Bronchial epithelial cell (primary cell): ENCODE measurements around the gene SLC25A10. TPM values are rescaled to one million over a fixed set of nuclear protein-coding genes. Genes with fewer than 3 reads are reported as not detected.
"Not testable (repeated sequence)": the region's sequence is repeated elsewhere in the genome, so short reads cannot be mapped to it uniquely, and the experiment has no call there.

Experiments
- DNase-seq: peaks from one replicate; pipeline ENCODE4 v3.0.0-alpha.2; 2010; ENCODE audit warnings: low read depth
- FAIRE-seq: peaks from 2 replicates; lab custom pipeline; 2011; peaks lifted over from hg19 to GRCh38; lab: Jason Lieb, UNC
- H3K27me3 ChIP-seq: 2 replicates; pipeline ENCODE4 v1.5.1; 2011; ENCODE audit warnings: low read length; ENCODE audit not compliant: control insufficient read depth, insufficient read depth
- H3K36me3 ChIP-seq: 2 replicates; pipeline ENCODE4 v1.5.1; 2011; ENCODE audit warnings: low read length; ENCODE audit not compliant: control insufficient read depth, insufficient read depth
- H3K4me3 ChIP-seq: 2 replicates; pipeline ENCODE4 v1.5.1; 2011; ENCODE audit warnings: mild to moderate bottlenecking, low read depth, low read length, control low read depth
- CTCF ChIP-seq: IDR thresholded peaks from 2 replicates; pipeline ENCODE4 v1.5.1; 2011; ENCODE audit warnings: mild to moderate bottlenecking, moderate library complexity, low read length, control low read depth, inconsistent platforms; ENCODE audit not compliant: insufficient read depth, severe bottlenecking
- total RNA-seq: library from RNA; depleted of rRNA; stranded (reverse); fragments of >200 nt; gene quantifications from 2 replicates; pipeline ENCODE4 v1.2.1, GENCODE V29; 2014

SLC25A10 gene
- total RNA-seq, 1 donor from 2014 or later, result 20.3 TPM

- Histone ChIP-seq H3K4me3 (no peak overlapping the region), H3K27me3 (no peaks in the 10 kb centered on the region), H3K36me3 (no peaks in the 10 kb centered on the region)
- DNase-seq (no peak), FAIRE-seq (no peak)
- no peak for TF ChIP-seq CTCF
Observed at GRCh38 chr17:81738801-81739393, 26.8 kb downstream of the SLC25A10 start.

GRCh38 chr17:81739593-81739992 is 27.5 kb downstream of the SLC25A10 start:
- not testable (repeated sequence) for H3K27me3 ChIP-seq, FAIRE-seq, DNase-seq

GRCh38 chr17:81740395-81740961 is 28.4 kb downstream of the SLC25A10 start:
- DNase-seq (no peak), FAIRE-seq (no peak)
- H3K27me3 ChIP-seq, result no peaks in the 10 kb centered on the region
- no peaks in the 10 kb centered on the region for H3K36me3 ChIP-seq
- H3K4me3 ChIP-seq, result no peak overlapping the region
- no peak for TF ChIP-seq CTCF

More at GRCh38 chr17:81739593-81739992, 27.5 kb downstream of the SLC25A10 start:
- not testable (repeated sequence) for H3K4me3 ChIP-seq, H3K36me3 ChIP-seq

GRCh38 chr17:81741049-81741593 is 29.0 kb downstream of the SLC25A10 start:
- Histone ChIP-seq H3K4me3 (no peak overlapping the region), H3K27me3 (no peaks in the 10 kb centered on the region), H3K36me3 (no peaks in the 10 kb centered on the region)
- DNase-seq, result no peak
- TF ChIP-seq CTCF, result no peak
- no peak for FAIRE-seq

GRCh38 chr17:81741594-81742452 is 29.7 kb downstream of the SLC25A10 start:
- H3K4me3 ChIP-seq, result no peak overlapping the region
- FAIRE-seq, result no peak
- H3K27me3 ChIP-seq, result no peaks in the 10 kb centered on the region
- no peaks in the 10 kb centered on the region for H3K36me3 ChIP-seq
- DNase-seq, result no peak
- TF ChIP-seq CTCF, result no peak

Other genes starting within 250 kb of the SLC25A10 start
- 2,981 and 3,623 TPM in 2 replicates for gene ACTG1, start 199.5 kb upstream of the SLC25A10 start, total RNA-seq
- 1.2 and 1.3 TPM in 2 replicates for gene FSCN2, start 183.9 kb upstream of the SLC25A10 start, total RNA-seq
- gene FAAP100, start 159.9 kb upstream of the SLC25A10 start, total RNA-seq, result 10.5 and 12.8 TPM in 2 replicates
- gene NPLOC4, start 75.2 kb upstream of the SLC25A10 start, total RNA-seq, result 60.0 and 61.2 TPM in 2 replicates
- 0.53 and 0.64 TPM in 2 replicates for gene TSPAN10, start 75.1 kb upstream of the SLC25A10 start, total RNA-seq
- not detected in 2 replicates for gene PDE6G, start 55.7 kb upstream of the SLC25A10 start, total RNA-seq
- 47.7 and 73.7 TPM in 2 replicates for gene OXLD1, start 45.7 kb upstream of the SLC25A10 start, total RNA-seq
- gene CCDC137, start 45.5 kb upstream of the SLC25A10 start, total RNA-seq, result 6.8 and 10.2 TPM in 2 replicates
- 23.0 and 25.8 TPM in 2 replicates for gene ARL16, start 28.5 kb upstream of the SLC25A10 start, total RNA-seq
- gene HGS, start 28.3 kb upstream of the SLC25A10 start, total RNA-seq, result 77.7 and 84.4 TPM in 2 replicates
- 11.6 and 13.6 TPM in 2 replicates for gene MRPL12, start 8.9 kb upstream of the SLC25A10 start, total RNA-seq
- not detected in 2 replicates for gene GCGR, start 91.9 kb downstream of the SLC25A10 start, total RNA-seq
- 25.8 and 32.6 TPM in 2 replicates for gene MCRIP1, start 121.0 kb downstream of the SLC25A10 start, total RNA-seq
- 0.13 TPM in 1 of 2 replicates, not detected in the other for gene PPP1R27, start 122.8 kb downstream of the SLC25A10 start, total RNA-seq
- gene P4HB, start 148.3 kb downstream of the SLC25A10 start, total RNA-seq, result 673 and 821 TPM in 2 replicates
- 57.4 and 67.0 TPM in 2 replicates for gene ARHGDIA, start 159.1 kb downstream of the SLC25A10 start, total RNA-seq
- 105 and 145 TPM in 2 replicates for gene ALYREF, start 179.3 kb downstream of the SLC25A10 start, total RNA-seq
- gene ANAPC11, start 179.4 kb downstream of the SLC25A10 start, total RNA-seq, result 237 and 251 TPM in 2 replicates
- 0.26 and 0.51 TPM in 2 replicates for gene NPB, start 190.0 kb downstream of the SLC25A10 start, total RNA-seq
- 16.5 and 29.5 TPM in 2 replicates for gene PCYT2, start 199.1 kb downstream of the SLC25A10 start, total RNA-seq
- gene SIRT7, start 205.9 kb downstream of the SLC25A10 start, total RNA-seq, result 48.4 and 62.2 TPM in 2 replicates
- gene MAFG, start 215.5 kb downstream of the SLC25A10 start, total RNA-seq, result 16.8 and 19.6 TPM in 2 replicates
- 152 and 178 TPM in 2 replicates for gene PYCR1, start 225.0 kb downstream of the SLC25A10 start, total RNA-seq
- gene MYADML2, start 234.9 kb downstream of the SLC25A10 start, total RNA-seq, result not detected in 2 replicates
- gene NOTUM, start 248.9 kb downstream of the SLC25A10 start, total RNA-seq, result 0.13 TPM in 1 of 2 replicates, not detected in the other